Esophagus muscularis mucosa (tissue), 3 donors: Measurements from ENCODE around the gene LRRC8E.

Experiments
- POLR2AphosphoS5 ChIP-seq, 2 donors: sonication (generic); formaldehyde crosslinking; IDR thresholded peaks; one replicate each; pipeline ENCODE4 v1.6.1; 2017; ENCODE audit warnings: antibody characterized with exemption in 2 of 2
- TF ChIP-seq, protein P1 (sequence below), 3 experiments: fragments of 200-600 bp in 2 of 3; fragments of 450-650 bp in 1 of 3; sonication (generic) in 2 of 3; IDR thresholded peaks; one replicate each; pipeline ENCODE4 v1.5.1; 2017 to 2019; ENCODE audit warnings: antibody characterized with exemption in 3 of 3, mild to moderate bottlenecking in 2 of 3, moderate library complexity in 1 of 3

DNA sequence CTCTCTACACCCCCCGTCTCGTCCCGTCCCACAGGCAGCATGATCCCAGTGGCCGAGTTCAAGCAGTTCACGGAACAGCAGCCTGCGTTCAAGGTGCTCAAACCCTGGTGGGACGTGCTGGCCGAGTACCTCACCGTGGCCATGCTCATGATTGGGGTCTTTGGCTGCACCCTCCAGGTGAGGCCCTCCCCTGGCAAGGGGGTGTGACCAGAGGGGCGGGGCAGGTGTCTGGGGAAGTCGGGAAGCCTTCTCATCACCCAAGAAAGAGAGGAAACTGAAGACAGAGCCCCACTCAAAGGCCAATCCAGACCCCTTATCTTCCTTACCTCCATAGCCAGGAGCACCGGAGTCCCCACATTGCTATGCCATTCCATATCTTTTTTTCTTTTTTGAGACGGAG, 7.3 kb downstream of the LRRC8E start:
- TF ChIP-seq POLR2AphosphoS5 (IDR thresholded peaks at IDR 0.05), result no peak
- TF ChIP-seq, protein P1, sequence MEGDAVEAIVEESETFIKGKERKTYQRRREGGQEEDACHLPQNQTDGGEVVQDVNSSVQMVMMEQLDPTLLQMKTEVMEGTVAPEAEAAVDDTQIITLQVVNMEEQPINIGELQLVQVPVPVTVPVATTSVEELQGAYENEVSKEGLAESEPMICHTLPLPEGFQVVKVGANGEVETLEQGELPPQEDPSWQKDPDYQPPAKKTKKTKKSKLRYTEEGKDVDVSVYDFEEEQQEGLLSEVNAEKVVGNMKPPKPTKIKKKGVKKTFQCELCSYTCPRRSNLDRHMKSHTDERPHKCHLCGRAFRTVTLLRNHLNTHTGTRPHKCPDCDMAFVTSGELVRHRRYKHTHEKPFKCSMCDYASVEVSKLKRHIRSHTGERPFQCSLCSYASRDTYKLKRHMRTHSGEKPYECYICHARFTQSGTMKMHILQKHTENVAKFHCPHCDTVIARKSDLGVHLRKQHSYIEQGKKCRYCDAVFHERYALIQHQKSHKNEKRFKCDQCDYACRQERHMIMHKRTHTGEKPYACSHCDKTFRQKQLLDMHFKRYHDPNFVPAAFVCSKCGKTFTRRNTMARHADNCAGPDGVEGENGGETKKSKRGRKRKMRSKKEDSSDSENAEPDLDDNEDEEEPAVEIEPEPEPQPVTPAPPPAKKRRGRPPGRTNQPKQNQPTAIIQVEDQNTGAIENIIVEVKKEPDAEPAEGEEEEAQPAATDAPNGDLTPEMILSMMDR (IDR thresholded peaks at IDR 0.05), result no peak
